ENCODE results near the gene OTUB2.

The OTUB2 gene

DNA sequence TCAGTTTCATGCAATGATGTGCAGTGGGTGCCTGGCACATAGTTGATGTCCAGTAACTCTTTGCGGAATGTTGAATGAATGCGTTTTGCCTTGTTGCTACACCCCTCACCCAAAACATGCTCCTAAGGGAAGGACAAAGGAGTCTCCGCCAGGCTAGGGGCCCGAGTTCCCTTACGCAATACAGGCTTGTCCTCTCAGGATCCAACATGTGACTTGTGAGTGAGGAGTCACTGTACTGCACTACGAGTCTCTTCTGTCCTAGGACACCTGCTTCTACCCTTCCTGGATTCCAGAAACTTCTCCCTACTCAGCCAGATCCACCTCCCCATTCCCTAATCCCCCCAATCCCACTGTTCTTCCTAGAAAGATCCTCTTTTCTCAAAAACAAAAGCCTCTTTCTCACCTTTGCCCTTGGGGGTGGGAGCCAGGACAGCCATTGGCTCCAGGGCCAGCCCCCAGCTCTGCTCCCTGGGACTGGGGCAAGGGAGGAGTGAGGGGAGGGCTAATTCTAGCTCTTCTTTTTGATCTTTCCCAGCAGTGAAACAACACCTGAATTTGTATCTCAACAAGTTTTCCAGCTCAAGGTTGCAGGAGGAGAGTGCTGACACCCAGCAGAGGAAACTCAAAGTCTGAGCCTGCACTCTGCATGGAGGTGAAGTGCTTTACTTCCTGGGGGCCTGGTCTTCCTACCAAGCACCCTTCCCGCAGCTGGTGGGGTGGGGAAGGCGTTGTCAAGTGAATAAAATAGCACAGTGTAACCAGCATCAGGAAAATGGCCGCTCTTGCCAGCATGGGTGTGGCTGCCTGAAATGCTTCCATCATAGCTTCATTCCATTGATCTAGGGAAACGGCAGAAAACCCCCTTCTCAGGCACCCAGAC, 3.4 kb upstream of the OTUB2 start:
- Histone ChIP-seq H3K4me1 (ENCODE audit: control insufficient read depth, insufficient read depth, low read length, poor library complexity, severe bottlenecking) (no peaks in the 10 kb centered on the region), H3K4me3 (ENCODE audit: extremely low read depth, insufficient read depth, low read length, poor library complexity, severe bottlenecking) (no peak overlapping the region), H3K27ac (ENCODE audit: low read depth, low read length, severe bottlenecking) (no peak overlapping the region), H3K36me3 (ENCODE audit: control insufficient read depth, insufficient read depth, low read length) (no peaks in the 10 kb centered on the region), H3K9me3 (ENCODE audit: control insufficient read depth, low read length) (no peaks in the 10 kb centered on the region)
- 85 to 86% methylated on average over 6 to 7 of the region's 10 CpGs for WGBS, 2 experiments (ENCODE audit: insufficient coverage in 2 of 2)

- H3K27ac ChIP-seq (ENCODE audit: low read depth, low read length, severe bottlenecking) = no peak overlapping the region
- H3K4me3 ChIP-seq (ENCODE audit: extremely low read depth, insufficient read depth, low read length, poor library complexity, severe bottlenecking) = no peak overlapping the region
- no peaks in the 10 kb centered on the region for H3K36me3 ChIP-seq (ENCODE audit: control insufficient read depth, insufficient read depth, low read length)
- no CpG with 5 or more reads among the region's 2 CpGs for whole genome bisulfite sequencing, 2 experiments (ENCODE audit: insufficient coverage in 2 of 2)
- no peaks in the 10 kb centered on the region for H3K9me3 ChIP-seq (ENCODE audit: control insufficient read depth, low read length)
- no peaks in the 10 kb centered on the region for H3K4me1 ChIP-seq (ENCODE audit: control insufficient read depth, insufficient read depth, low read length, poor library complexity, severe bottlenecking)
Measured at GRCh38 chr14:94024549-94024948, 1.6 kb upstream of the OTUB2 start.

- no peak overlapping the region for H3K27ac ChIP-seq (ENCODE audit: low read depth, low read length, severe bottlenecking)
- WGBS, 2 experiments (ENCODE audit: insufficient coverage in 2 of 2) = 54 to 58% methylated on average over 2 to 3 of the region's 6 CpGs
- peak overlapping the region; percentile 69 for H3K4me3 ChIP-seq (ENCODE audit: extremely low read depth, insufficient read depth, low read length, poor library complexity, severe bottlenecking)
- no peaks in the 10 kb centered on the region for H3K9me3 ChIP-seq (ENCODE audit: control insufficient read depth, low read length)
- no peaks in the 10 kb centered on the region for H3K36me3 ChIP-seq (ENCODE audit: control insufficient read depth, insufficient read depth, low read length)
- H3K4me1 ChIP-seq (ENCODE audit: control insufficient read depth, insufficient read depth, low read length, poor library complexity, severe bottlenecking) = no peaks in the 10 kb centered on the region
Measured at GRCh38 chr14:94025720-94026119, 420 bp upstream of the OTUB2 start.

DNA sequence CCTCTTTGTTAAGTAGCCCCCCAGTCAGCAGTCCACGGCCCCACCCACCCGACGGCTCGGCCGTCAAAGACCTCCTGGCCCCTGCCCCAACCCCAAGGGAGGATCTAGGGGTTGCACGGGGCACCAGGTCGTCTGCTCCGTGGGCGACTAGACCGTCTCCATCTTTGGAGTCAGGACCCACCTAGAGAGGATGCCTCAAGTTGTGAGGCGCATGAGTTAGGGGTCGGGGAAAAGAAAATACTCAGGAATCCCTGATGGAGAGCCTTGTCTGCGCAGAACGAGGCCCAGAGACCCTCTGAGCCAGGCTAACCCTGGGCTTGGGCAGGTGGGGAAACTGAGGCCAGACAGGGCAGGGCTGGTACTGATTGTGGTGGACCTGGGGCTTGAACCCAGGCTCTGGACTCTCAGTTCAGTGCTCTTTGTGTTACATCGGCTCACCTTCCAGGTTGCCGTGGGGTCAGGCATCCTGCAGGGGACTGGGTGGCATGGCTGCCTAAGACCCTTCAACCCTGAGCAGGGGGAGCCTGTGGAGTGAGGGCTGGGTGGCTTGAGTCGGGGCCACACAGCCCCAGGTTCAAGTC, 839 bp downstream of the OTUB2 start:
- 56 to 71% methylated on average over 10 to 17 of the region's 17 CpGs for WGBS, 2 experiments (ENCODE audit: insufficient coverage in 2 of 2)
- H3K36me3 ChIP-seq (ENCODE audit: control insufficient read depth, insufficient read depth, low read length) = no peaks in the 10 kb centered on the region
- H3K4me1 ChIP-seq (ENCODE audit: control insufficient read depth, insufficient read depth, low read length, poor library complexity, severe bottlenecking) = no peaks in the 10 kb centered on the region
- H3K4me3 ChIP-seq (ENCODE audit: extremely low read depth, insufficient read depth, low read length, poor library complexity, severe bottlenecking) = peak overlapping the region; percentile 69
- no peaks in the 10 kb centered on the region for H3K9me3 ChIP-seq (ENCODE audit: control insufficient read depth, low read length)
- no peak overlapping the region for H3K27ac ChIP-seq (ENCODE audit: low read depth, low read length, severe bottlenecking)

GRCh38 chr14:94027566-94028449, 1.7 kb downstream of the OTUB2 start:
- no peaks in the 10 kb centered on the region for H3K9me3 ChIP-seq (ENCODE audit: control insufficient read depth, low read length)
- no peaks in the 10 kb centered on the region for H3K4me1 ChIP-seq (ENCODE audit: control insufficient read depth, insufficient read depth, low read length, poor library complexity, severe bottlenecking)
- WGBS, 2 experiments (ENCODE audit: insufficient coverage in 2 of 2) = 93 to 96% methylated on average over 10 to 12 of the region's 14 CpGs
- no peak overlapping the region for H3K27ac ChIP-seq (ENCODE audit: low read depth, low read length, severe bottlenecking)
- H3K36me3 ChIP-seq (ENCODE audit: control insufficient read depth, insufficient read depth, low read length) = no peaks in the 10 kb centered on the region
- no peak overlapping the region for H3K4me3 ChIP-seq (ENCODE audit: extremely low read depth, insufficient read depth, low read length, poor library complexity, severe bottlenecking)

- WGBS, 2 experiments (ENCODE audit: insufficient coverage in 2 of 2) = 83 to 95% methylated on average over 4 of the region's 4 CpGs
- no peaks in the 10 kb centered on the region for H3K9me3 ChIP-seq (ENCODE audit: control insufficient read depth, low read length)
- no peaks in the 10 kb centered on the region for H3K36me3 ChIP-seq (ENCODE audit: control insufficient read depth, insufficient read depth, low read length)
Measured at GRCh38 chr14:94028450-94028826, 2.3 kb downstream of the OTUB2 start.

DNA sequence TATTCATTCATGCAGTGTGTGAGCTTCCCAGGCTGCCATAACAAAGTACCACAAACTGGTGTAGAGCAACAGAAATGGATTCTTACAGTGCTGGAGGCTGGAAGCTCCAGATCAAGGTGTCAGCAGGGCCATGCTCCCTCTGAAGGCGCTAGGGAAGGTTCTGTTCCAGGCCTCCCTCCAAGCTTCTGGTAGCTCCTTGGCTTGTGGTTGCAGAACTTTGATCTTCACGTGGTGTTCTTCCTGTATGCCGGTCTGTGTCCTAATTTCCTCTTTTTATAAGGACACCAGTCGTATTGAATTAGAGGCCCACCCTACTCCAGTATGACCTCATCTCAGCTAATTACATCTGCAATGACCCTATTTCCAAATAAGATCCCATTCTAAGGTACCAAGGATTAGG, 3.1 kb downstream of the OTUB2 start:
- 84 to 91% methylated on average over 3 to 4 of the region's 4 CpGs for WGBS, 2 experiments (ENCODE audit: insufficient coverage in 2 of 2)
- Histone ChIP-seq H3K4me3 (ENCODE audit: extremely low read depth, insufficient read depth, low read length, poor library complexity, severe bottlenecking) (no peak overlapping the region), H3K27ac (ENCODE audit: low read depth, low read length, severe bottlenecking) (no peak overlapping the region), H3K4me1 (ENCODE audit: control insufficient read depth, insufficient read depth, low read length, poor library complexity, severe bottlenecking) (no peaks in the 10 kb centered on the region), H3K9me3 (ENCODE audit: control insufficient read depth, low read length) (no peaks in the 10 kb centered on the region), H3K36me3 (ENCODE audit: control insufficient read depth, insufficient read depth, low read length) (no peaks in the 10 kb centered on the region)

More at GRCh38 chr14:94028450-94028826, 2.3 kb downstream of the OTUB2 start:
- Histone ChIP-seq H3K4me3 (ENCODE audit: extremely low read depth, insufficient read depth, low read length, poor library complexity, severe bottlenecking) (no peak overlapping the region), H3K27ac (ENCODE audit: low read depth, low read length, severe bottlenecking) (no peak overlapping the region), H3K4me1 (ENCODE audit: control insufficient read depth, insufficient read depth, low read length, poor library complexity, severe bottlenecking) (no peaks in the 10 kb centered on the region)

- no peak overlapping the region for H3K27ac ChIP-seq (ENCODE audit: low read depth, low read length, severe bottlenecking)
- H3K9me3 ChIP-seq (ENCODE audit: control insufficient read depth, low read length) = no peaks in the 10 kb centered on the region
- 94 to 97% methylated on average over 6 to 7 of the region's 7 CpGs for WGBS, 2 experiments (ENCODE audit: insufficient coverage in 2 of 2)
- no peaks in the 10 kb centered on the region for H3K36me3 ChIP-seq (ENCODE audit: control insufficient read depth, insufficient read depth, low read length)
- no peaks in the 10 kb centered on the region for H3K4me1 ChIP-seq (ENCODE audit: control insufficient read depth, insufficient read depth, low read length, poor library complexity, severe bottlenecking)
- H3K4me3 ChIP-seq (ENCODE audit: extremely low read depth, insufficient read depth, low read length, poor library complexity, severe bottlenecking) = no peak overlapping the region
Measured at GRCh38 chr14:94029671-94030203, 3.6 kb downstream of the OTUB2 start.

- no peaks in the 10 kb centered on the region for H3K4me1 ChIP-seq (ENCODE audit: control insufficient read depth, insufficient read depth, low read length, poor library complexity, severe bottlenecking)
- no peaks in the 10 kb centered on the region for H3K36me3 ChIP-seq (ENCODE audit: control insufficient read depth, insufficient read depth, low read length)
- H3K4me3 ChIP-seq (ENCODE audit: extremely low read depth, insufficient read depth, low read length, poor library complexity, severe bottlenecking) = no peak overlapping the region
- H3K9me3 ChIP-seq (ENCODE audit: control insufficient read depth, low read length) = no peaks in the 10 kb centered on the region
- WGBS, 2 experiments (ENCODE audit: insufficient coverage in 2 of 2) = 93 to 100% methylated on average over 9 of the region's 14 CpGs
- no peak overlapping the region for H3K27ac ChIP-seq (ENCODE audit: low read depth, low read length, severe bottlenecking)
Measured at GRCh38 chr14:94030571-94030970, 4.4 kb downstream of the OTUB2 start.

- Histone ChIP-seq H3K4me3 (ENCODE audit: extremely low read depth, insufficient read depth, low read length, poor library complexity, severe bottlenecking) (no peak overlapping the region), H3K27ac (ENCODE audit: low read depth, low read length, severe bottlenecking) (no peak overlapping the region), H3K36me3 (ENCODE audit: control insufficient read depth, insufficient read depth, low read length) (no peaks in the 10 kb centered on the region), H3K4me1 (ENCODE audit: control insufficient read depth, insufficient read depth, low read length, poor library complexity, severe bottlenecking) (no peaks in the 10 kb centered on the region), H3K9me3 (ENCODE audit: control insufficient read depth, low read length) (no peaks in the 10 kb centered on the region)
- 78 to 90% methylated on average over 5 to 7 of the region's 8 CpGs for WGBS, 2 experiments (ENCODE audit: insufficient coverage in 2 of 2)
Measured at GRCh38 chr14:94031161-94031882, 5.2 kb downstream of the OTUB2 start.

All from mesodermal cell (in vitro differentiated cells).